ENCODE measurements around the gene KCNK18.
"Not testable (repeated sequence)": the region's sequence is repeated elsewhere in the genome, so short reads cannot be mapped to it uniquely, and the experiment has no call there.

The KCNK18 gene

GRCh38 chr10:117221156-117221711, 23.9 kb downstream of the KCNK18 start:
- DNase-seq (ENCODE audit: low spot score) = no peak

GRCh38 chr10:117222552-117222951, 25.3 kb downstream of the KCNK18 start:
- no peak for DNase-seq (ENCODE audit: low spot score)

GRCh38 chr10:117222976-117223692, 25.8 kb downstream of the KCNK18 start:
- DNase-seq (ENCODE audit: low spot score) = no peak

GRCh38 chr10:117223693-117224430, 26.6 kb downstream of the KCNK18 start:
- DNase-seq (ENCODE audit: low spot score) = no peak

GRCh38 chr10:117224881-117225280, 27.6 kb downstream of the KCNK18 start:
- DNase-seq (ENCODE audit: low spot score) = no peak

- DNase-seq (ENCODE audit: low spot score) = peak; percentile 11
These were observed 29.6 kb downstream of the KCNK18 start for GRCh38 chr10:117226813-117227451.

GRCh38 chr10:117228210-117228609, 30.9 kb downstream of the KCNK18 start:
- no peak for DNase-seq (ENCODE audit: low spot score)

- not testable (repeated sequence) for DNase-seq (ENCODE audit: low spot score)
These were observed 32.8 kb downstream of the KCNK18 start for GRCh38 chr10:117230107-117230506.

- no peak for DNase-seq (ENCODE audit: low spot score)
These were observed 40.2 kb downstream of the KCNK18 start for GRCh38 chr10:117237401-117237991.

GRCh38 chr10:117239051-117239450, 41.8 kb downstream of the KCNK18 start:
- no peak for DNase-seq (ENCODE audit: low spot score)

- DNase-seq (ENCODE audit: low spot score) = no peak
These were observed 42.7 kb downstream of the KCNK18 start for GRCh38 chr10:117239721-117240620.

- no peak for DNase-seq (ENCODE audit: low spot score)
These were observed 43.6 kb downstream of the KCNK18 start, which contains the start of gene SLC18A2 for GRCh38 chr10:117240621-117241529. Gene SLC18A2, plus strand, starts transcription at chr10:117241114. Its CDS starts 580 bp downstream, at chr10:117241694.

- DNase-seq (ENCODE audit: low spot score) = no peak
These were observed 44.5 kb downstream of the KCNK18 start for GRCh38 chr10:117241541-117242462.

GRCh38 chr10:117242463-117242832, 45.2 kb downstream of the KCNK18 start:
- DNase-seq (ENCODE audit: low spot score) = no peak

GRCh38 chr10:117246997-117247671, 49.8 kb downstream of the KCNK18 start:
- peak; percentile 18 for DNase-seq (ENCODE audit: low spot score)

- DNase-seq (ENCODE audit: low spot score) = no peak
These were observed 51.6 kb downstream of the KCNK18 start for GRCh38 chr10:117248750-117249465.

GRCh38 chr10:117249493-117250093, 52.3 kb downstream of the KCNK18 start:
- DNase-seq (ENCODE audit: low spot score) = no peak
